GM03348 (cell line): ENCODE measurements around the gene DUSP5.
"Not testable (repeated sequence)": the region's sequence is repeated elsewhere in the genome, so short reads cannot be mapped to it uniquely, and the experiment has no call there.

Source experiments
- DNase-seq: peaks from one replicate; pipeline ENCODE4 v3.0.0; 2012; ENCODE audit warnings: low spot score

DUSP5 gene

GRCh38 chr10:110522365-110522988 lies 24.8 kb downstream of the DUSP5 start:
- DNase-seq = no peak

- DNase-seq = no peak
These were observed 26.0 kb downstream of the DUSP5 start for GRCh38 chr10:110523736-110524135.

GRCh38 chr10:110524179-110524858 lies 26.6 kb downstream of the DUSP5 start:
- no peak for DNase-seq

- no peak for DNase-seq
These were observed 27.1 kb downstream of the DUSP5 start for GRCh38 chr10:110524859-110525232.

DNA sequence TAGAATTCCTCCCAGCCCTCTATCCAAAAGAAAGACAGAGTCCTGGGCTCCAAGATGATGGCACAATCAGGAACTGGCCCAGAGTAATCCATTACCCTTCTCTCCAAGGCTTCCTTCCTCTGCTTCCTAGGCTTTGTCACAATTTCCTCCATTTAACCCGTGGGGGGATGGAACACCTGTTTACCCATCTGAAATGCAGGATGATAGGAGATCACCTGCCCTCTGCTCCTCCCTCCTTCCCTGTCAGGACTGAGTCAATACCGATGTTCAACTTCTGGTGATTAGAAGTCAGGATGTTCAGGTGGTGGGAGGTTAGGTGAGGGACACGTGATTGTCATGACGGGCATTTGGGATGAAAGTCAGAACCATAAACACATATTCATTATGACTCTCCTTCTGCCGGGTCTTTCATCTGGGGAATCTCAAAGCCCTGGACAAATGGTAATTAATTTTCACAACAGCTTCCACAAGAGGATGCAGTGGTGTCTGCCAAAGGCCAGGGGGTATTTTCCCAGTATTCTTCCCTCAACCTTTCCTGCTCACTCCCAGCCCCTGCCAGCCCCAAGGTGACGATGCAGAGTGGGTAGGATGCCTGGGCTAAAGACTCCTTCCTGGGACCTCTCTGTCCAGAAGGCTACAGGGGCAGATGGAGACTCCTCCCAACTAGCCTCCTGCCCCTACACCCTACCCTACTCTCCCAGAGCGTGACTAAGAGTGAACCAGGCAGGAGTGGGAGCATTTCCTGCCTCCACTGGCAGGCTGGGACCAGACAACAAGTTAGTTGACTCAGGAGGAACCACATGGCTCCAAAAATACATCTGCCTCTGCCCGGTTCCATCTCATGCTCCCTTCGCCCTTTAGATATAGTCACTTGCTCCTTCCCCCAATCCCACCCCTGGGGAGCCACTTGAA lies 27.9 kb downstream of the DUSP5 start:
- DNase-seq = peak; percentile 67

GRCh38 chr10:110527731-110528171 lies 30.0 kb downstream of the DUSP5 start:
- peak; percentile 56 for DNase-seq

DNA sequence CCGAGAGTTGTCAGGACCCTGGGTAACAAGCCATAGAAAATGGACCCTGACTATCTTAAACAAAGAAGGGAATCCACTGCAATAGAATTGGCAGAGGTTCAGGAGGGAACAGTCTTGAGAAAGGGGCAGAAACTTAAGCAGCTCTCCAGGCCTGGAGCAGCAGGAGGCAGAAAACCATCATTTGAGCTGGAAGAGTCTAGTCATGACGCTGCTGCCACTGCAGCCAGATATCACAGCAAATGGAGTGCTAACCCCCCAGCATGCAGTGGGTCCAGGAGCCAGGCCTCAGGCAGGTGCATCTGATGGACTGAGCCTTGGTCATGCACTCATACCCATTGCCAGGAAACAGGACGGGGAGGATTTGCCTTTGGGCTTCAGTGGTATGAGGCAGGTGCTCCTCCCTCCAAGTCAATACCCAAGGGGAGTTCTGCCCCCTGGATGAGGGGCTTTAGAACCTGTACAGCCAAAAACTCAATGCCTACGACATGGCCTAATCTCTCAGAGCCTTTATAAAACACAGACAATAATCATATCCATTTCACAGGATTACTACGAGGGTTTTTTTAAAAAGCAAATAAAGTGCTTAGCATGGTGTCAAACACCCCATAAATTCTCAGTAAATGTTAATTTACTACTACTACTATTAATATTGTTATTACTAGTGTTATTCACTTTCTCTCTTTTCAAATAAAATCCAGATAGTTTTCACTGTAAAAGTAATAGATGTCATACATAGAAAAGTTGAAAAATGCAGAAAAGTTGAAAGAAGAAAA lies 30.7 kb downstream of the DUSP5 start:
- no peak for DNase-seq

GRCh38 chr10:110528997-110529524 lies 31.4 kb downstream of the DUSP5 start:
- DNase-seq = peak; percentile 25

DNA sequence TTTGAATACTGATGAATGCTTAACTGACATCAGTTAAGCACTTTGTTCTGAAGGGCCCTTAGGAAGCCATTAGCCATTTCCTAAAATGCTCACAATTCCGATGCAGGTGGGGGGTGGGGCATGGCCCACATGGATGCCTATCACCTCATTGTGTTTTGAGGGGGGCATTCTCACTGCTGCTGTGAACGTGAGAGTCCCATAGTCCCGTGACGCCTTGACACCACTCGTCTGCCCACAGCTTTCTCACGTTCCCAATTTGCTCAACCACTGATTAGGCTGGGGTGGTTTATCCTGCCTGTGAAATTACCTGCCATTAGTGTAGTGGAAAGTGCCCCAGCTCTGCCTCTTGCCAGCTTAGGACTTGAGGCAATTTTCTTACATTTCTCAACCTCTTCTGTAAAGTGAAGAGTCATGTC lies 31.9 kb downstream of the DUSP5 start:
- no peak for DNase-seq

DNA sequence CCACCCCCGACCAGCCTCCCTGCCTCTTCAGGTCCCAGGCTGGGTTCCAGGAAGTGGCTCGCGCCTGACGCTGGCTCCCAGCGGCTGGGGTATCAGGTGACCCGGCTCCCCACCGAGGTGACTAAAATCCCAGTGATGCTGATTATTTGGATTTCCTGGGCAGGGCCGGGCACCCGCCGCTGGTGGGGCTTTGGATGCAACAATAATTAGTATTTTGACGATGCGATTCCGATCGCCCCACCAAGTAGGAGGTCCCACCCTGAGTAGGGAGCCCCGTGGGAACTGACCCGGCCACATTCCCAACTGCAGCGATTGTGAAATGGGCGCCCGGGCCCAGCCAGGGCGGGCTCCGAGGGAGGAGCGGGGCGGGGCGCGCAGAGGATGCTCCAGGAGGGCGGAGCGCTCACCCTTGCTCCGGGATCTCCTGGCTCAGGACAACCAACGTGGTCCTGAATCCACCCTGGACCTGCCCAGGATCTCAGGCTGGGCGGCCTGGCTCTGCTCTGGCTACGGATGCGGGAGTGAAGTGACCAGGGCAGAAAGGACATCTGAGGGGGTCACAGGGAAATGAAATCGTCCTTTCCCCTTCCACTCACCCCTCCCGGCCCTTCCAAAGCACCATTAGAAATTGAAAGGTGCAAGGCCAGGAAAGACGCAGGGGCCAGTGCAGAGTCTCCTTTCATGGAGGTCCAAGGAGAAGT lies 32.6 kb downstream of the DUSP5 start:
- DNase-seq = peak; percentile 93

DNA sequence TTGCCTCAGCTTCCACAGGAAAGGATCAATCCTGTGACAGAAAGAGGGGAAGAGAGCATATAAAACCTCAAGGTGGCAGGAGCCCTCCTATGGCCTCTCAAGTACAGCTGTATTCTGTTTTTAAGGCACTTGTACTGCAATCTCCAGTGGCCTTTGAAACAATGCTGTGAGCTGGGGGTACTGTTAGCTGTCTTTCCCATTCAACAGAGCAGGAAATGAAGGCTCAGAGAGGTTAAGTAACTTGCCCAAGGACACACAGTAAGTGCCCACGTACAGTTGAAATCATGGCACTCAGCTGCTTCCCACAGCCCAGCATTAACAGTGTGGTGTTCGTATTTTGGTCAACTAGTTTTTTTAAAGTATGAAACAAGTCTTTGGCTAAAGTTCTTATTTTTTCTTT lies 34.0 kb downstream of the DUSP5 start:
- no peak for DNase-seq

- DNase-seq = not testable (repeated sequence)
These were observed 34.9 kb downstream of the DUSP5 start for GRCh38 chr10:110532628-110533027.

DNA sequence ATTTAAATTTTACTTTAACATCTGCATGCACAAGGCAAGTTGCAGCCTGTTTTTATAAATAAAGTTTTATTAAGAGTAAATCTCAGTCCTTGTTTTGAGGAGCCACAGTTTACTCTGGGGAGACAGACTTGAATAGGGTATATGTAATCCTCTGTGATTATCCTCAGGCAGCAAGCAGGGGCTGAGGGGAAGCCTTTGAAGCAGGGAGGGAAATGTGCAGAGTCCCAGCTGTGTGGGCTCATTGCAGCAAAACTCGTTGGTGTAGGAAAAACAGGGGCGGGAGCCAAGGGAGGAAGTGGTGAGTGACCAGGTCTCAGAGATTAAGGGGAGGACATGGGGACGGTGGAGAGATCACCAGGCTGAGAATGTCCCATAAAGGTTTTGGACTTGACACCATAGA lies 35.4 kb downstream of the DUSP5 start:
- DNase-seq = no peak

GRCh38 chr10:110534571-110534970 lies 36.9 kb downstream of the DUSP5 start:
- DNase-seq = no peak

GRCh38 chr10:110535958-110536891 lies 38.5 kb downstream of the DUSP5 start:
- DNase-seq = peak; percentile 59

DNA sequence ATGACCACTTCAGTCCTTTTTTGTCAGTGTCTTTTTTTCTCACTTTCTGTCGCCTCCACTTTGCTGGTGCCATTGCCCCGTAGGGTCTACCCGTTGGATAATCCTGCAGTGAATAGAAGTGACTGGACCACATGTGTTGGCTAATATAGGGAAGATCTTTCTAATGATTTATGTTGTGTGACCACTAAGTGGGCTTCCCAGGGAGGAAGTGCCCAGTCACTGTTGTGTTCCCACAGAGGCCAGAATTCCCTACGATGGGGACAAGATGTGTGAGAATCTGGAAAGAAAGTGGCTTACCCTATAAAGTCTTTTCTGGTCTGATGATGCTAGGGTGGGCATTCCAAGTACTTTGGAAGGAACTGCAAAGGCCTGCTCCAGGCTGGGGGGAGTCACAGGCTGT lies 41.4 kb downstream of the DUSP5 start:
- DNase-seq = no peak

GRCh38 chr10:110540031-110540430 lies 42.3 kb downstream of the DUSP5 start:
- no peak for DNase-seq

GRCh38 chr10:110544958-110545537 lies 47.3 kb downstream of the DUSP5 start:
- peak; percentile 56 for DNase-seq

- no peak for DNase-seq
These were observed 48.4 kb downstream of the DUSP5 start for GRCh38 chr10:110546077-110546476.
